Tibial nerve (tissue), 4 donors: ENCODE data around the gene FGGY. TPM values are rescaled to one million over a fixed set of nuclear protein-coding genes. Genes with fewer than 3 reads are reported as not detected.
A peak's percentile ranks its signal among the peaks of the same experiment; 100 is the strongest.

Source experiments
- DNase-seq, 2 donors: peaks; one replicate each; pipeline ENCODE4 v3.0.0-alpha.2; 2019; ENCODE audit warnings: low spot score in 2 of 2
- H3K27ac ChIP-seq, 4 donors: fragments of 200-600 bp; sonication (generic) in 3 of 4; one replicate each; pipeline ENCODE4 v1.5.1; 2017 to 2019; ENCODE audit warnings: mild to moderate bottlenecking in 1 of 4
- H3K27me3 ChIP-seq, 2 donors: fragments of 200-600 bp; sonication (generic) in 1 of 2; one replicate each; pipeline versions ENCODE4 v1.5.1 to v1.6.0; 2017 to 2019
- H3K36me3 ChIP-seq, 3 donors: fragments of 200-600 bp; sonication (generic); one replicate each; pipeline ENCODE4 v1.5.1; 2018 to 2019
- H3K4me1 ChIP-seq, 4 donors: fragments of 200-600 bp; sonication (generic) in 3 of 4; one replicate each; pipeline ENCODE4 v1.5.1; 2017 to 2019
- H3K4me3 ChIP-seq, 4 donors: fragments of 200-600 bp; sonication (generic) in 3 of 4; one replicate each; pipeline ENCODE4 v1.5.1; 2017 to 2019; ENCODE audit warnings: mild to moderate bottlenecking in 1 of 4, moderate library complexity in 1 of 4
- H3K9me3 ChIP-seq, 4 donors: fragments of 200-600 bp; sonication (generic) in 3 of 4; one replicate each; pipeline ENCODE4 v1.5.1; 2017 to 2019
- EP300 ChIP-seq, 2 donors: sonication (generic); formaldehyde crosslinking; IDR thresholded peaks; one replicate each; pipeline ENCODE4 v1.6.1; 2017; ENCODE audit warnings: antibody characterized with exemption in 2 of 2, mild to moderate bottlenecking in 1 of 2
- POLR2A ChIP-seq, 2 donors: fragments of 450-650 bp; IDR thresholded peaks; one replicate each; pipeline ENCODE4 v1.6.1; 2017; ENCODE audit warnings: antibody characterized with exemption in 2 of 2, mild to moderate bottlenecking in 2 of 2, moderate library complexity in 2 of 2
- WGBS, 2 donors: methylation state at CpG; one replicate each; pipeline ENCODE4 v1.1.5; 2018; 5-methylcytosine and 5-hydroxymethylcytosine counted together
- total RNA-seq, 4 donors: library from RNA; depleted of rRNA; stranded (reverse); fragments of >200 nt; gene quantifications; one replicate each; pipeline ENCODE4 v1.1.0, GENCODE V29; 2016
- TF ChIP-seq, protein P1 (sequence below), 5 experiments: fragments of 200-600 bp in 3 of 5; fragments of 450-650 bp in 2 of 5; sonication (generic) in 3 of 5; IDR thresholded peaks; one replicate each; pipeline ENCODE4 v1.5.1; 2016 to 2019; ENCODE audit warnings: antibody characterized with exemption in 5 of 5, mild to moderate bottlenecking in 3 of 5, moderate library complexity in 2 of 5

Gene FGGY
- total RNA-seq, 4 donors from 2014 or later, result 27.0 to 40.6 (median 32.9) TPM

DNA sequence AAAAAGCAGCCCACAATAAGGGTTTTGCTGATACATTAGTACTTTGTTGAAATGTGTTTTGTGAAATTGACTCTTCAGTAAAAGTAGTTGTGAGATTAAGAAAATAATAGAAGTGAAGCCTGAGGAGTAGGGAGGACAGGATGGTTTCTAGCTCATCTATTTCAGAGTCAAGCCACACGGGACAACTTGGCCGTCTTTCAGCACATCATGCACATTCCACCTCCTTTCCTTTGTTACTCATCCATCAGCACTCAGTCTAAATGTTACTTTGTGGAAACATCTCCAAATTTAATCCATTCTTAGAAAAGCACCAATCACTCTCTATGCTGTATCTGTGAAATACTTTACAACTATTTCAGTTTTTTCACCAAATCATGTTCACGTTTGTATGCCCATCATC is 223.3 kb downstream of the FGGY start:
- peaks cover 0 to 46% (median 12%) of the 10 kb centered on the region in 4 donors for H3K4me1 ChIP-seq
- peak; percentile 41 to 69 for DNase-seq
- no peaks in the 10 kb centered on the region for H3K36me3 ChIP-seq
- no peaks in the 10 kb centered on the region for H3K9me3 ChIP-seq
- peak in 1 of 2 donors; percentile 46 for TF ChIP-seq EP300 (IDR thresholded peaks at IDR 0.05)
- TF ChIP-seq POLR2A (IDR thresholded peaks at IDR 0.05), result no peak
- TF ChIP-seq, protein P1, sequence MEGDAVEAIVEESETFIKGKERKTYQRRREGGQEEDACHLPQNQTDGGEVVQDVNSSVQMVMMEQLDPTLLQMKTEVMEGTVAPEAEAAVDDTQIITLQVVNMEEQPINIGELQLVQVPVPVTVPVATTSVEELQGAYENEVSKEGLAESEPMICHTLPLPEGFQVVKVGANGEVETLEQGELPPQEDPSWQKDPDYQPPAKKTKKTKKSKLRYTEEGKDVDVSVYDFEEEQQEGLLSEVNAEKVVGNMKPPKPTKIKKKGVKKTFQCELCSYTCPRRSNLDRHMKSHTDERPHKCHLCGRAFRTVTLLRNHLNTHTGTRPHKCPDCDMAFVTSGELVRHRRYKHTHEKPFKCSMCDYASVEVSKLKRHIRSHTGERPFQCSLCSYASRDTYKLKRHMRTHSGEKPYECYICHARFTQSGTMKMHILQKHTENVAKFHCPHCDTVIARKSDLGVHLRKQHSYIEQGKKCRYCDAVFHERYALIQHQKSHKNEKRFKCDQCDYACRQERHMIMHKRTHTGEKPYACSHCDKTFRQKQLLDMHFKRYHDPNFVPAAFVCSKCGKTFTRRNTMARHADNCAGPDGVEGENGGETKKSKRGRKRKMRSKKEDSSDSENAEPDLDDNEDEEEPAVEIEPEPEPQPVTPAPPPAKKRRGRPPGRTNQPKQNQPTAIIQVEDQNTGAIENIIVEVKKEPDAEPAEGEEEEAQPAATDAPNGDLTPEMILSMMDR (IDR thresholded peaks at IDR 0.05), result no peak
- WGBS, 2 donors, result 51 to 65% methylated on average over 3 of the region's 3 CpGs
- no peaks in the 10 kb centered on the region for H3K27me3 ChIP-seq
- no peak overlapping the region for H3K4me3 ChIP-seq
- H3K27ac ChIP-seq, result peak overlapping the region in 2 of 4 donors; percentile 70 to 78

- peaks cover 0 to 42% (median 12%) of the 10 kb centered on the region in 4 donors for H3K4me1 ChIP-seq
- no peak for DNase-seq
- H3K27me3 ChIP-seq, result no peaks in the 10 kb centered on the region
- TF ChIP-seq, protein P1 (IDR thresholded peaks at IDR 0.05), result no peak
- no peak for TF ChIP-seq POLR2A (IDR thresholded peaks at IDR 0.05)
- TF ChIP-seq EP300 (IDR thresholded peaks at IDR 0.05), result no peak
- WGBS, 2 donors, result 39 to 46% methylated on average over 12 of the region's 12 CpGs
- H3K36me3 ChIP-seq, result no peaks in the 10 kb centered on the region
- no peaks in the 10 kb centered on the region for H3K9me3 ChIP-seq
- no peak overlapping the region for H3K4me3 ChIP-seq
- peak overlapping the region in 2 of 4 donors; percentile 70 to 78 for H3K27ac ChIP-seq
Observed at GRCh38 chr1:59520827-59521418, 224.0 kb downstream of the FGGY start.

DNA sequence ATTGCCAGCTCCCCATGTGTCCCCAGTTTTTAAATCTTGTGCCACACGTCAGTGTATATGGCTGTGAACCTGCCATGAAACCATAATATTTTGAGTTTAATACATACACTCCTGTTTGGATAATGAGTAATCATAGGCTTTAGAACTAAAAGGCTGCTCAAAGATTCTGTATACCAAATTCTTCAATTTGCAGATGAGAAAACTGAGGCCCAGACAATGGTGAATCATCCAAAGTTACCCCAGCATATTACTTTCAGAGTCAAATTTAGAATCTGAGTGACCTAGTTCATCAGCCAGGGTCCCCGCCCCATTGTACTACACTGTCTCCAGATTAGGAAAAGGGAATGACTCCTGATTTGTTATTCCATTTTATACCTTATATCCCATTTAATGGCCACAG is 224.6 kb downstream of the FGGY start:
- TF ChIP-seq, protein P1 (IDR thresholded peaks at IDR 0.05), result no peak
- TF ChIP-seq EP300 (IDR thresholded peaks at IDR 0.05), result no peak
- TF ChIP-seq POLR2A (IDR thresholded peaks at IDR 0.05), result no peak
- H3K27me3 ChIP-seq, result no peaks in the 10 kb centered on the region
- DNase-seq, result no peak
- H3K36me3 ChIP-seq, result no peaks in the 10 kb centered on the region
- H3K4me3 ChIP-seq, result no peak overlapping the region
- peak overlapping the region in 2 of 4 donors; percentile 70 to 78 for H3K27ac ChIP-seq
- peaks cover 0 to 37% (median 9%) of the 10 kb centered on the region in 4 donors for H3K4me1 ChIP-seq
- no peaks in the 10 kb centered on the region for H3K9me3 ChIP-seq
- WGBS, 2 donors, result 78 to 84% methylated on average over 2 of the region's 2 CpGs

- Histone ChIP-seq H3K9me3 (no peaks in the 10 kb centered on the region), H3K36me3 (no peaks in the 10 kb centered on the region), H3K27ac (no peak overlapping the region), H3K4me1 (peaks cover 0 to 24% (median 5%) of the 10 kb centered on the region in 4 donors), H3K4me3 (no peak overlapping the region), H3K27me3 (no peaks in the 10 kb centered on the region)
- 70 to 86% methylated on average over 4 of the region's 4 CpGs for WGBS, 2 donors
- TF ChIP-seq EP300 (IDR thresholded peaks at IDR 0.05) (no peak), POLR2A (IDR thresholded peaks at IDR 0.05) (no peak)
- TF ChIP-seq, protein P1 (IDR thresholded peaks at IDR 0.05), result no peak
- DNase-seq, result no peak
Observed at GRCh38 chr1:59522925-59523505, 226.1 kb downstream of the FGGY start.

DNA sequence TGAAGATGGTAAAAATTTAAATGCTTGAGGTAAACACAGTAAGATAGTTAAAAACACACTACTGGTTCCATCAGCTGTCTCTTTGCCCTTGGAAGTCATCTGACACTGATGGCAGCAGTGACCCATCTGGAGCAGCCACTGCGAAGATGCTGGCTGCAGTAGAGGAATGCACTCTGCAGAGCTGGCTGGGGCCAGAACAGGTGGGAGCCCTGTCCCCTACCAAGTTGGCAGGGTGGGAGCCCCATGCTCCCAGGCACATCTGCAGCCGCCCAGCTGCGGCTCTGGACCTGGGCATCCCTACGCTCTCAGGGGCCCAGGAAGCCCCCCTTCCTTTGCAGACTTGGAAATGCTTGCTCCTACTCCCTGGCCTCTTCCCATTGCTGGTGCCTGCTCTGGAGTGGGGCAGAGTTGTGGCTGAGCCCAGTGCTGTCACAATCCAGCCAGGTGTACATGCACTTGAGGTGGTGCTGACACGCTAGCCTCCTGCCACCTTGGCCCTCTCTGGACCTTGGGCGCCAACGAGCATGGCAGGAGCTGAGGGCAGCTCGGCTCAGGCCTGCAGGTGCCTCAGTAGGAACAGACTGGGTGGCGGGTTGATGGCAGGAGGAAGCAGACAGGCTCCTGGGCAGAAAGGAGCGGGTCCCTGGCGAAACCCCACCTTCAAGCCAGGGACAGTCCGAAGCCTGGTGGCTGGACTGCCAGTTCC is 227.0 kb downstream of the FGGY start:
- Histone ChIP-seq H3K27ac (no peak overlapping the region), H3K4me1 (peaks cover 0 to 23% (median 5%) of the 10 kb centered on the region in 4 donors), H3K27me3 (no peaks in the 10 kb centered on the region), H3K36me3 (no peaks in the 10 kb centered on the region), H3K9me3 (no peaks in the 10 kb centered on the region), H3K4me3 (no peak overlapping the region)
- no peak for DNase-seq
- WGBS, 2 donors, result 92 to 96% methylated on average over 11 to 12 of the region's 12 CpGs
- TF ChIP-seq, protein P1 (IDR thresholded peaks at IDR 0.05), result no peak
- TF ChIP-seq POLR2A (IDR thresholded peaks at IDR 0.05), result no peak
- TF ChIP-seq EP300 (IDR thresholded peaks at IDR 0.05), result no peak
